WTC11 (cell line): Measurements from ENCODE around the gene MIPEP. TPM values are rescaled to one million over a fixed set of nuclear protein-coding genes. Genes with fewer than 3 reads are reported as not detected.

Experiments used
- ATAC-seq: fragments of 200-7000 bp; cut with Tn5 transposase; 2 replicates; pipeline ENCODE4 v1.10.0; 2021; ENCODE audit warnings: mild to moderate bottlenecking, moderate library complexity
- CTCF ChIA-PET: fragments of 300-600 bp; sonication (Branson Sonifier 250); formaldehyde crosslinking; loops from one replicate; lab custom pipeline; 2021; ENCODE audit warnings: antibody characterized with exemption; lab: Charles Lee
- POLR2A ChIA-PET: fragments of 350-600 bp; sonication (Branson Sonifier 250); formaldehyde crosslinking; loops from one replicate; lab custom pipeline; 2021; ENCODE audit warnings: antibody characterized with exemption; lab: Charles Lee
- DNase-seq: peaks from one replicate; pipeline ENCODE4 v3.0.0; 2021; ENCODE audit warnings: low spot score
- H3K27ac Mint-ChIP-seq: 2 replicates; pipeline ENCODE4 v1.8.0; 2021; ENCODE audit warnings: mixed read lengths
- H3K27me3 Mint-ChIP-seq: 2 replicates; pipeline ENCODE4 v1.8.0; 2021; ENCODE audit warnings: low read depth, mild to moderate bottlenecking, moderate library complexity, mixed read lengths
- H3K36me3 Mint-ChIP-seq: 2 replicates; pipeline ENCODE4 v1.8.0; 2021; ENCODE audit warnings: mixed read lengths
- H3K4me1 Mint-ChIP-seq: 2 replicates; pipeline ENCODE4 v1.8.0; 2022; ENCODE audit warnings: mixed read lengths
- H3K4me3 Mint-ChIP-seq: 2 replicates; pipeline ENCODE4 v1.8.0; 2021; ENCODE audit warnings: mild to moderate bottlenecking, moderate library complexity, mixed read lengths
- H3K9me3 Mint-ChIP-seq: 2 replicates; pipeline ENCODE4 v1.8.0; 2021; ENCODE audit warnings: mixed read lengths
- ARID4B ChIP-seq: sonication (generic); formaldehyde crosslinking; IDR thresholded peaks from 2 replicates; pipeline ENCODE4 v1.8.0; 2023; ENCODE audit warnings: missing genetic modification reagents, mild to moderate bottlenecking, borderline replicate concordance
- ATF1 ChIP-seq: sonication (generic); formaldehyde crosslinking; IDR thresholded peaks from 2 replicates; pipeline ENCODE4 v1.8.1; 2023; ENCODE audit warnings: mild to moderate bottlenecking, moderate library complexity, missing genetic modification reagents
- ATF3 ChIP-seq: sonication (generic); formaldehyde crosslinking; conservative IDR thresholded peaks from 2 replicates; pipeline ENCODE4 v1.8.1; 2022; ENCODE audit warnings: mild to moderate bottlenecking, missing genetic modification reagents
- CBFB ChIP-seq: sonication (generic); formaldehyde crosslinking; IDR thresholded peaks from 2 replicates; pipeline ENCODE4 v1.8.1; 2022; ENCODE audit warnings: mild to moderate bottlenecking, low read depth, missing genetic modification reagents
- ELF4 ChIP-seq: sonication (generic); formaldehyde crosslinking; IDR thresholded peaks from 2 replicates; pipeline ENCODE4 v1.8.1; 2022; ENCODE audit warnings: low read depth, mild to moderate bottlenecking, moderate library complexity, missing genetic modification reagents
- ERG ChIP-seq: fragments of 250-450 bp; sonication (Bioruptor Pico); IDR thresholded peaks from 2 replicates; pipeline ENCODE4 v1.8.0; 2021; ENCODE audit warnings: mild to moderate bottlenecking
- ESRRA ChIP-seq: sonication (generic); formaldehyde crosslinking; IDR thresholded peaks from 2 replicates; pipeline ENCODE4 v1.8.1; 2022; ENCODE audit warnings: mild to moderate bottlenecking, missing genetic modification reagents, borderline replicate concordance
- RORB ChIP-seq: fragments of 250-450 bp; sonication (Bioruptor Pico); IDR thresholded peaks from 2 replicates; pipeline ENCODE4 v1.9.0; 2021; ENCODE audit warnings: mild to moderate bottlenecking
- STAT6 ChIP-seq: sonication (generic); formaldehyde crosslinking; conservative IDR thresholded peaks from 2 replicates; pipeline ENCODE4 v1.8.1; 2023; ENCODE audit warnings: mild to moderate bottlenecking, low read depth, missing genetic modification reagents, moderate library complexity
- ZMAT4 ChIP-seq: fragments of 250-450 bp; sonication (Bioruptor Pico); IDR thresholded peaks from 2 replicates; pipeline ENCODE4 v1.9.0; 2021; ENCODE audit warnings: mild to moderate bottlenecking
- ZNF121 ChIP-seq: sonication (generic); formaldehyde crosslinking; IDR thresholded peaks from 2 replicates; pipeline ENCODE4 v1.8.0; 2023; ENCODE audit warnings: missing genetic modification reagents
- ZNF219 ChIP-seq: sonication (generic); formaldehyde crosslinking; IDR thresholded peaks from 2 replicates; pipeline ENCODE4 v1.8.0; 2023; ENCODE audit warnings: missing genetic modification reagents, mild to moderate bottlenecking, borderline replicate concordance
- ZNF425 ChIP-seq: fragments of 250-450 bp; sonication (Bioruptor Pico); conservative IDR thresholded peaks from 2 replicates; pipeline ENCODE4 v1.9.0; 2021; ENCODE audit warnings: mild to moderate bottlenecking
- total RNA-seq: library from RNA; stranded (reverse); gene quantifications from 3 replicates; pipeline ENCODE4 v1.2.3, GENCODE V29; 2021

Gene MIPEP
- total RNA-seq, 1 experiment from 2014 or later = 30.5 TPM

- TF ChIP-seq ARID4B (no peak), ATF3 (CRISPR knock-in tag) (no peak), ERG (CRISPR knock-in tag) (no peak), ZNF425 (CRISPR knock-in tag) (no peak), ATF1 (CRISPR knock-in tag) (no peak), ZNF121 (CRISPR knock-in tag) (no peak), ZNF219 (CRISPR knock-in tag) (no peak), CBFB (CRISPR knock-in tag) (no peak)
These were observed 206.1 kb downstream of the MIPEP start (continued) for GRCh38 chr13:23683084-23683483.

- H3K36me3 Mint-ChIP-seq = peaks cover 51% of the 10 kb centered on the region
- ATAC-seq = no peak
- peaks cover 74% of the 10 kb centered on the region for H3K9me3 Mint-ChIP-seq
These were observed 208.1 kb downstream of the MIPEP start for GRCh38 chr13:23680845-23681669.

More at GRCh38 chr13:23680845-23681669, 208.1 kb downstream of the MIPEP start:
- Mint-ChIP-seq H3K27ac (no peak overlapping the region), H3K4me1 (peaks cover 4% of the 10 kb centered on the region; the same call in 1 of the 2 replicates), H3K4me3 (no peak overlapping the region), H3K27me3 (no peaks in the 10 kb centered on the region; the same call in 1 of the 2 replicates)
- no peak for TF ChIP-seq ZMAT4
- no peak for TF ChIP-seq RORB (CRISPR knock-in tag)
- no peak for TF ChIP-seq STAT6 (CRISPR knock-in tag)
- no peak for TF ChIP-seq ELF4 (CRISPR knock-in tag)
- TF ChIP-seq ESRRA = no peak
- DNase-seq = no peak
- ChIA-PET POLR2A (no interaction called here), CTCF (interaction anchor here (0.7 to 1.5 kb wide), 5 partner anchors 13 to 353 kb away, joined by 3 to 4 read pairs (median 3); no protein-coding TSS in a partner anchor)

Other genes with a start within 250 kb of the MIPEP start
- gene C1QTNF9B, start 8.1 kb upstream of the MIPEP start, total RNA-seq = 0.20 to 0.30 TPM in 2 of 3 replicates, not detected in the other